Cerebellar cortex (tissue), 1 donor: ENCODE measurements around the gene PMVK.

Experiments
- DNase-seq: peaks from one replicate; pipeline ENCODE4 v3.0.0-alpha.2; 2015; ENCODE audit warnings: low spot score

Gene PMVK

DNA sequence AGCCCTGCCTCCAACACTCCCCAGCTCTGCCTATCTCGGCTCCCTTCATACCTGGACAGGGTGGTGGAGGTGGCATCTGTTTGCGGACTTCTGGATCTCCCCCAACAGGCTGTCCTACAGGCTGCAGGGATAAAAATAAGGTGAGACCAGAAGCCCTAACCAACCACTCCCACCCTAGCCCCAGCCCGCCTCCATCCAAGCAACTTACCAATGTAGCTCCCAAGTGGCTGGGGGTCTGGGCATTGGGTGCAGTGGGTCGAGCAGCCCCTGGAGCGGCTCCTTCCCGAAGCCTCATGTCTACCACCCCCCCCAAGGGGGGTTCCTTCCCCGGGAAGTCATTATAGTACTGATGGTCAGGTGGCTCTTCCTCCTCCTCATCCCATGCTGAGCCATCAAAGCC is 29.6 kb upstream of the PMVK start:
- DNase-seq: no peak

DNA sequence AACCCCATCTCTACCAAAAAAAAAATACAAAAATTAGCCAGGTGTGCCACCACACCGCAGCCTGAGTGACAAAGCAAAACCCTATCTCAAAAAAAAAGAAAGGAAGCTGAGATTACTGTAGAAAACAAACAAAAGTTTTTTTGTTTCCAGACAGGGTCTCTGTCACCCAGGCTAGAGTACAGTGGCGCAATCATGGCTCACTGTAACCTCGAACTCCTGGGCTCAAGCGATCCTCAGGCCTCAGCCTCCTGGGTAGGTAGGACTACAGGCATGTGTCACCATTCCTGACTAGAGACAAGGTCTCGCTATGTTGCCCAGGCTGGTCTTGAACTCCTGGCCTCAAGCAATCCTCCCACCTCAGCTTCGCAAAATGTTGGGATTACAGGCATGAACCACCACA is 27.8 kb upstream of the PMVK start:
- no peak for DNase-seq

DNA sequence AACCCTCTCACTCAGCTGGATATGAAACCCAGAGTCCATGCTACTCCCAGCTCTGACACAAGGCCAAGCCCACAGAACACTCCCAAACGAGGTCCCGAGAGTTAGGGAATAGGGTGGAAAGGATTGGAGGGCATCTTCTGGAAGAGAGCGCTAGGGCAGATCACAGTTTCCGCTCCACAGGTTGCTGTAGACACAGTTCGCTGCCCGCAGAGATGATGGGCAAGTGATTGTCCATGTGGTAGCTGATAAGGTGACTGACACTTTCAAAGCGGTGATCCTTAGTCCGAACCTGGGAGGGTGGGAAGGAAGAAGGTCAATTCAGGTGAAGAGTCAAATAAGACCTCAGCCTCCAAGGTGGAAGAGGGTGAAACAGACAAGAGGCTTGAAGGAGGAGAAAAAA is 27.1 kb upstream of the PMVK start:
- DNase-seq: no peak

DNA sequence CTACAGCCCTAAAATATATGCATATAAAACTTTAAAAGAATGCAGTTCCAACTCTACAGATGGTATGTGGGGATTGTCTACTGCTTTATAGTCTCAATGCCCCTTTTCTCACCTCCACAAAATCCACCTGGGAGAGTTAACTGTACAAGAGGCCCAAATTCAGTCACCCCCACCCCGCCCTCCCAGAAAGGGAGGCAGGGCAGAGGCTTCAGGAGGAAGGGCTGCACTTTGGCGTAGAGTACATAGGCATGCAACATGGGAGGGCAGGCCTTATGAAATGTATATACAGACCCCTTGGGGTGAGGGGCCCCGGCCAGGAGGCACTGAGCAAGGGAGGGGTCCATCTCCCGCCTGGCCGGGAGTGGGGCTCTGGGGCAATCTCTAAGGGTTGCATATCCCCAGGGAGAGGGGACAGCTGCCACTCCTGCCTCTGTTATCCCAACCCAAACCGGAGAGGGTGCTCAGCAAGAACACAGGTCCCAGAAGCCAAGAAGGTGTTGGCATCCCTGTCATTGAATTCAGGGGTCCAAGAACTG is 26.3 kb upstream of the PMVK start:
- no peak for DNase-seq

DNA sequence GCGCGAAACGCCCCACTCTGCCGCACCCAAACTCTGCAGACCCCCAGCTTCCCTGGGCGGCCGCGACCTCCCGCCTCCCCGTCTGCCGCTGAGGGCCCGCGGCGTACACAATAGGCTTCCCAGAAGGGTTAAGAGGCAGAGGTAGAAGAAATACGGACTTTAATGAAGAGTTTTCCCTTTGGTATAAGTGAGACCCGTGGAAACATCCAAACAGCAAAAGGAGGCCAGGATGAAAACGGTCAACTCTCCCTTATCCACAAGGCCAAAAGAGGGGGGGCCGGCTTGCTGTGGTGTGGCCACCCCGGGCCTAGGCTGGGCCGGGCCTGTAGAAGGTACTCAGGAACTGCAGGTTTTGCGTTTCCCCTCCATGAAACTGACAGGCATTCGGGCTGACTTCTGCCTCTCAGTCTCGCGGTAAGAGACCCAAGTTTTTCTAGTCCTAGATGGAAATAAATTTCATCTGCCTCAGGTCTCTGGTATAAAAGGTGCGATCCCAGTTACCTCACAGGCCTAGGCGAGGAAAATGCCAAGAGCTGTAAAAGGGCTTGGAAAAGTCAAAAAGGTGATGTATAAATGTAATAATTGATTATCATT is 25.7 kb upstream of the PMVK start:
- peak; percentile 55 for DNase-seq

DNA sequence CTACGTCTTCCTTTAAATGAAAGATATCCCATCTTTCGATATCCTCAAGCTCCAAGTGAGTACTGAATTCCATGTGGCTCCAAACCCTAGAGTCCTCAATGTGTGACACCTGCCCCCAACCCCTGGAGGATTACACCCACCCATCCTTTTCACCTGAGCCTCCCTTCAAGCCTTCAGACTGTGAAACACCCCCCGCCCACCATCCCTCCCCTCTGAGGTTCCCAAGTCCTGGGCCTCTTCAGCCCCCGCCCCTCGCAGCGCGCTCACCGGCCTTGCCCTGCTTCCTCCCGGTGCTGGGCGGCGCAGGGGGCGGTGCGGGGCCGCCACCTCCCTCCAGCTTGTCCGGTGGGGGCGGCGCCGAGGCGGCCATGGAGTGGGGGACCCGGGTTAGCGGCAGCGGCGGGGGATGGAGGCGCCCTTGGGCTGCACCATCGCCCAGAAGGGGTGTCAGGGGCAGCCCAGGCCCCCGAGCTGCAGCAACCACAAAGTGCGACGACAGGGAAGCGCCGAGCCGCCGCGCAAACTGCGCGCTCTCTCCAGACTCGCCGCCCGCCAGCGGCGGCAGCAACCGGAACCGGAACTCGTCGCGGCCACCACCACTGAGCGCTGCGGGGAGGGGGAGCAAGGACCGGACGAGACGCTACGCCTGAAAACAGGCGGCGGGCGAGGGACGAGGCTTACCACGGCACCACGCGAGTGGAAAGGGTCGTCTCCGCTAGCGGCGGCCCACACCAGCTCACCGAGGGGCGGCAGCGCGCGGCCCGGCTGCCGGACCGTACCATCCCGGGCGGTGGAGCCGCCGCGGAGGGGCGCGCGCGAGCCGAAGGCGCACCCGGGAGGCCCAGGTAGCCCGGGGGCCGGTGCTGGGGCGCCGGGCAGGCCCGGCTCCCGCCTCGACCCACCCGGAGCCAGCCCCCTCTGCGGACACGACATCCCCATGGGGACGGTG is 25.0 kb upstream of the PMVK start, which contains the start of gene PYGO2:
PYGO2 (minus strand) TSS at position 576 of the 949 bp plus-strand sequence; CDS start at position 370, 206 bp downstream.
- DNase-seq: peak; percentile 73

DNA sequence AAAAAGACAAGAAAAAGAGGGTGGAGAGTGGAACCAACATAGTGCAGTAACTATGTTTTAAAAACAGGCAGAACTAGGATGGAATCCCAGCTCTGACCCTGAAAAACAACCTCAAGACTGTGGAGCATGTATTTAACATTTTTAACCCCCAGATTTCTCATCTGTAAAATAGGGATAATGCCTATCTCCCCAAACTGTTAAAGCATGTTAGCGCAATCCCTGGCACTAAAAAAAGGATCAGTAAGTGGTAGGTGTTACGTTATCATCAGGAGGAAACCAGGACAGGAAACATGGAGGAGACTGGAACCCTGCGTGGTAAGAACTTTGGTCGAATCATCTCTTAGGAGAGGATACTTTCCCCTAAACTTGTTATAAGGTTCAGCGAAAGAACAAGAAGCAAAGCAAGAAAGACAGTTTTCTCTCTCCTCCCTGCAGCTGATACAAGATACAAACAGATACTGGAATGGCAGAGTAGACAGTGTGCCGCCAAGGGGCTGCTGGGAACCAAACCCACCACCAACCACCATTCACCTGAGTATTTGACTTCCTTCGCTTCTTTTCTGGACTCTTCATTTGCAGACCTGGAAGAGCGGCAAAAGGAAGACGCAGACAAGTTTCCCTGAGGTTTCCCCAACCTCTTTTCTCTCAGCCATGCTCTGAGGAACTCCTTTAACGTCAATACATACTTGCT is 24.1 kb upstream of the PMVK start:
- no peak for DNase-seq

DNA sequence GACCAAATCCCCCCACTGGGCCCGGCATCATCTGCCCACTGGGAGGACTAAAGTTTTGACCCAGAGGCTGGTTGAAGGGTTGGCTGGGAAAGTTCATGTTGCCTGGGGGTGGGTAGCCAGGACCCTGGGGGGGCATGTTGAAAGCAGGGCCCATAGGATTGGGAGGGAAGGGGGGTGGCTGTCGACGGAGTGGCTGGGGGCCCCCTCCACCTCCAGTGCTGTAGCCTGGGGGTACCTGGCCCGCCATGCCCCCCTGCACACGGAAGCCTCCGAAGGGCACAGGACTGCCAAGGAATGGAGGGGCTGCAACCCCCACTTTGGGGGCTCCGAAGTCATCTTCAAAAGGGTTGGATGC is 22.9 kb upstream of the PMVK start:
- no peak for DNase-seq

DNA sequence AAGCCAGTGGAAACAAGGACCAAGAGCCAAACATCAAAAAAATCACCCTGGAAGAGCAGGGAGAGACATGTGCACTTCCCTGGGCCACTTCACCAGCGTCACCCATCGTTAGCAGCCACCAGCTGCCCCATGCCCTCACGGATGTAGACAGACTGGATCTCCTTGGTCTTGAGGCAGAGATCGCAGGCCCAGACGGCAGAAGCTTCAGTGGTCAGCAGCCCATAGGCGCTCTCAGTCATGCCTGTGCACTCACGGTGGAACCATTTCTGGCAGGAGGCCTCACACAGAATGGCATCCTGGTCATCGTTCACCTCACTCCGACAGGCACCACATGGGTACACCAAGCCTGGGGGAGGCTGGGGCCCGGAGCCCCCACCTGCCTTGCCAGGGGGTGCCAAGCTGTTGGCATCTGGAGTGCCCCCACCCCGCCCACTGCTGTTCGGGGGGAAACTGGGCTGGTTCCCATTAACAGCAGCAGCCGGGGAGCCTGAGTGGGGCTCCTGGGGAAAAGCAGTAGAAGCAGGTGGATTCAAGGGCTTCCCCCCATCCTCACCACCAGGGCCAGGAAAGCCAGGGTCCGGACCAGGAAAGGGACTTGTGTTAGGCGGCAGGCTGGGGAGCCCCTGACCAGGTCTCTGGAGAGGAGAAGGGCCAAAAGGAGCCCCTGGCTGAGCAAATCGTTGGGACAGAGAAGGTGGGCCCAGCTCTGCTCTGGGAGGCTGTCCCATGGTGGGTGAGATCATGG is 22.3 kb upstream of the PMVK start:
- no peak for DNase-seq

DNA sequence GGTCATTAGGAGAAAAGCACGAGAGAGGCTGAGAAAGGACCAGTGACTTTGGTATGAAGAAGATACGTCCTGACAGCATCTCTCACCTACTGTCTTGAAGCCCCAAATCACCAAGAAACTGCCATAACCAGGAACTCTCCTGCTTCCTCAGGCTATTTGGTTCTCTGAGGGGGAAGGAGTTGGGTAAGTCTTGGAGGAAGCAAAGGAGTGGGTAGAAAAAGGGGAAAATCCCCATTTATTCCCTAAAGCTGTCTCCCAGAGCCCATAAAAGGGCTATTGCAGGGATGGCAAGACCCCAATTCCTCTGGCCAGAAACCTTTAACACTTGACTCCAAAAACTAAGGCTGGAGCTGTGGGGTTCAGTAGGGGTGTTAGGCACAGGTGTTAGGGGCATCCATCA is 21.5 kb upstream of the PMVK start:
- DNase-seq: no peak

DNA sequence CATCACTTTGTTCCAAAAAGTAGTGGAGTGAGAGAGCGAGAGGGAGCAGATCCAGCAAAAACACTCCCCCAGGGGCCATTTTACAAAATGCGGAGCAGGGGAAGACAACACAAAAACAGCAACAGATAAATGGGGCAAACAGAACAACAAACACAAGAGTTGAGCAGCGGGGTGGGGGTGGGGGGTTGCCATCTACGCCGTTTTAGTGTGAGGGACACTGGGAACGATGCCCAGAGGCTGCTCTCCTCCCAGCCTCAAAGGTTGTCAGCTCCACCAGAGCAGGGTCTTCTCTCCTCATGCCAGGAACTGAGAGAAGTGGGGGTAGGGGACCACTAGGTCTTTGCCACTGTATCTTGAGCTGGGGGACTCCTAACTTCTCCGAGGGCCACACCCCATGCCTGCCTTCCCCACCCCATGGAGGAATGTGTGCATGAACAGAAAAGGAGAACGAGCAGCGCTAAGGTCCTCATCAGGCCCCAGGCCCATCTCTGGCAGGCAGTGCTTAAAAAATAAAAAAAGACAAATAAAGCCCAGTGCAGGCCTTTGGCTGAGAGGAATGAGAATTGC is 20.7 kb upstream of the PMVK start:
- DNase-seq: no peak

DNA sequence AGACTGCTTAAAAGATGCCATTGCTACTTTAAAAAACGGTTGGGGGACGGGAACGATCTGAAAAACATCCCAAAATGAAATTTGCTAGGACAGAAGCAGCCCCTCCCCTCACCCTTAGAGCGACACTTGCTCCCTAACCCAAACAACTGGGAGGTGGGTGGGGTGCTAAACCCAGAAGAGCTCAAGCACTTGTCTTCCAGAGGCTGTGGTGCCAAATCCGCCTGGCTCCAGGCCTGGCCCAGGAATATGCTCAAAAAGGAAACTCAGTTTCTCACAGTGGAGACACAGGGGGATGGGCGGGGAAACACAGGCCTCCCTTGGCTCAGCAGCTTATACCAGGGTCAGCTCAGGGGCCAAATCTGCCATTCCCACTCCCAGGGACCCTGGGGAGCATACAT is 20.0 kb upstream of the PMVK start:
- DNase-seq: no peak

DNA sequence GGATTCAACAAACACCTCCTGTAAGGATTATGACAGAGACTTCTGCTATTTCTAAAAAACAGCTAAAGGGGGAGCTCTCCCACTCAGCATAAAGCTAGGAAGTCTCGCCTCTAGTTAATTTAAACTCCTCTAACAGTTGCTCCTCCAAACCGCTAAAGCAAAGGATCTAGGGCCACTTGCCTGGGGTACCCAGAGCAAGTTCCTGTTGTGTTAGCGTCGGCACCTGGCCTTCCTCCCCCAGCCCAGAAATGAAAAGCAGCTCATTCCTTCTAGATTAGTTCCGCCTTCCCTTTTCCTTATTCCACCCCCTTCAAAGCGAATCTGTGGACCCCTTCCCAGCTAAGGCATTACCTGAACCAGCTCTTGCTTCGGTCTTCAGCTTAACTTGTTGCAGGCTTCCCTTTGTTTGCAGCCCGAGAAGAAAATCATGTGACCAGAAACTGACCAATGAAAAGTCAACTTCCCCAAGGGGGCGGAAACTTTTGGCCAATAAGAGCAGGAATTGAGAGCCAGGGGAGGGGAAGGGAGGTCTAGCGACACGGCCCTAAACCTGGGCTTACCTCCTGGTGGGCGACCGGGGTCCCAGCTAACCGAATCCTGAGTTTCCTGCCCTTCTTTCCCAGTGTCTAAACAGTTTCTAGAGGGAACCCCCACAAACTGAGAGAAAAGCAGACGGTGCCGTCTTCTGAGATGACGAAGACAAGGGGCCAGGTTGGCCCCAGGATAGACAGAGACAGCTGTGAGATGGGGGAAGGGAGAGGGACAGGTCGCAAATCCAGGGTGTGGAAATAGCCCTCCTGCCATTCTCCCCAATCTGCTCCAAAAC is 19.4 kb upstream of the PMVK start, which contains the start of gene PBXIP1:
PBXIP1 (minus strand) TSS at position 382 of the 826 bp plus-strand sequence. CDS start 2,378 bp downstream, outside the sequence.
- peak; percentile 96 for DNase-seq

DNA sequence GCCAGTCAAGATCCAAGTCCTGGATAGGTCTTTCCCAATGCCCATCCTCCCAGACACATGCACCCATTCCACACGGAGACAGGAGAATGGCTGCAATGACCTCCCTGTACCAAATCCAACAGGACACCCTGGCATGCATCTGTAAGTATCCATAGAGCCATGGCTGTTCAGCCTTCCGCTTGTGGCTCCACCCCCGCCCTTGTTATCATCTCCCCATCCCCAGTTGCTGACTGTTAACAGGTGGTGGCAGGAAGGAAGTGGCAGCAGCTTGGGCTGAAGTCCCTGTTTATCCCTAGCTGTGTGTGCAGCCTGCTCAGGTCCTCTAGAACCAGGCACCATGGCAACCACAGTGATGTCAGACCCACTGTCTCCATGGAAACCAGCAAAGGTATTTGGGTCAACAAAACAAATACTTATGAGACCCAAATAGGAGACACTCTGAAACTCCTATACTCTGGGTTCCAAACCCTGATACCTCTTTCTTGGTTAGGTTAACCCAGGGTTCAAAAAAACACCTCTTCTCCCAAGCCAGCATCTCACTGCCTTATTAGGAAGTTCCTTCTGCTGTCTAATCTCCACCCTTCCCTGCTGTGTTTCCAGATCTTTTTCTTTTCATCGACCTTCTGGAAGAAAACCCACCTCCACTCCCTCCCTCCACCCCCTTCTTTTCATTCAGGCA is 18.7 kb upstream of the PMVK start:
- peak; percentile 97 for DNase-seq

DNA sequence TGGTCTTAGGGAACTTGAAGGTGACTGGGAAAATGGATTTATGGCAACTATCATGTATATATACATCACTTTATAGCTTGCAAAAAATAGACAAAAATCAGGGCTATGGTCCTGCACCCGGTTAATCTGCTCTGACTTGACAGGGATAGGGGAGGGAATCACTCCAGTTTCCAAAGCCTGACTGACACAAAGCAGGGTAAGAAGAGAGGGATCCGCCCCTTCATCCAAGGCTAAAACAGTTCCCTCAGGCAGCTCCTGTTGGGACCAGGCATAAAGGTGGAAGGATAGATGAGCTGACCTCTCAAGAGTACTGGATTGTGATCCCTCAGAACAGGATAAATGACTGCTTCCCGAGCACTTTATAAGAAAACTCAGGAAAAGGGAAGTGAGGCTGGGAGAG is 18.0 kb upstream of the PMVK start:
- no peak for DNase-seq

DNA sequence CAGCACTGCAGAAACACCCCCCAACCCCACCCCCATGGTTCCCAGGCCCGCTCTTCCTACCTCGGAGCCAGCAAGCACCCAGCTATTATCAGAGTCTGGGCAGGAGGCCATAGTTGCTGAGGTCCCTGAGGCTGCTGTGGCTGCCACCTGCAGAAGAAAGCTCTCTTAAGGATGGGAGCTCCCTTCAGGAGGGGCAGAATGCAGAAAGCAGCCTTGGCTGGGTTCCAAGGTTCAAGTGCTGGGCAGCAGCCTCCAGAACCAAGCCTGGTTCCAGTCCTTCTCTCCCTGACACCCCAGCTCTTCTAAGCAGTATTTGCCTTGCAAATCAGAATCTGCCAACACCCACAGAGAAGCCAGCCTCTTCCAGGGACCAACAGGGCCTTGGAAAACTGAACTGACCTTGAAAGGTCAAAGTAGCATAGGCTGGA is 17.1 kb upstream of the PMVK start:
- no peak for DNase-seq

DNA sequence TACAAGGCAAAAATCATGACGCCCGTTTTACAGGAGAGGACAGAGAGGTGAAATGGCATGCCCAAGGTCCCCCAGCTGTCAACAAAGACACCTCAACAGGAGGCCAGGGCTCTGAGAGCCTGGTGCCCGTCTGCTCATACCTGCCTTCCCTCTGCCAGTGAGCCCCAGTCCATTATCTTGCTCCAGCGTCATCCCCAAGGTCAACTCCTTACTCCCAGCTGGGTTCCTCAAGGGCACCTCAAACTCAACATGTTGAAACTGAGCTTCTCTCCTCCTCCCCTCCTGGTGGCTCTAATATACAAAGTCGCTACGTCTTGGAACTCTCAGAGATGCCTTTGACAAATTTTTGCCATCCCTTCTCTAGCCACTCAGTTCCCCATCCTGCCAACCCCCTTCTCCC is 16.1 kb upstream of the PMVK start:
- no peak for DNase-seq

DNA sequence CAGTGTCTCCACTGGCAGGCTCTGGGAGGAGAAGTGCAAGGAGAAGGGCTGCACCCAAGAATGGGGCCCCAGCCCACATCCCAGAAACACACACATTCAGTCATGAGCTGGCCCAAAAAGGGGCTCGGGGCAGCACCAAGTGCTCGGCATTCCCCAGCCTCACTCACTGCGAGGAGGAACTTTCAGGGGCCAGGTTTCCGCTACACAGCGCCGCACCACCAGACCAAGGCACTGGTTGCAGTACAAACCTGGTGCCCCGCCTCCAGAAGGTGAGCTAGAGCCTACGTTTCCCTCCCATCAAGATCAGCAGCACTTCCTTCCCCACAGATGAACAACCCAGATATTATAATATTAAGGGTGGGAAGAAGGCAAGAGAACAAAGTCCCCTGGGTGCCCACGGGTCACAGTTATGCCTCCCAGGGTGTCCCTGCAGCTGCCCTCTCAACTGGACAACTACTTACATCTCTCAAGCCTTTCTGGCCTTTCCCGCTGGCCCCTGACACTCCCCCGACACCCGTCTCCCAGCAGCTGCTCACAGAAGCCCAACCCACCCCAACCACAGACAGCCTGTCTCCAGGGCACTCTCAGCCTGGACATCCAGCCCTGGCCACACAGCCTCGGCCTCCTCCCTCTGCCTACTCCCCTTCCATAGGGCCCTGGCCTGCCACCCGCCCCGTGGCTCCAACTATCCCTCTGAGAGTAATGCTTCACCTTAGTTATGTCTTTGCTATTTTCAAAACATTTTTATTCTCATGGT is 15.6 kb upstream of the PMVK start:
- DNase-seq: no peak

DNA sequence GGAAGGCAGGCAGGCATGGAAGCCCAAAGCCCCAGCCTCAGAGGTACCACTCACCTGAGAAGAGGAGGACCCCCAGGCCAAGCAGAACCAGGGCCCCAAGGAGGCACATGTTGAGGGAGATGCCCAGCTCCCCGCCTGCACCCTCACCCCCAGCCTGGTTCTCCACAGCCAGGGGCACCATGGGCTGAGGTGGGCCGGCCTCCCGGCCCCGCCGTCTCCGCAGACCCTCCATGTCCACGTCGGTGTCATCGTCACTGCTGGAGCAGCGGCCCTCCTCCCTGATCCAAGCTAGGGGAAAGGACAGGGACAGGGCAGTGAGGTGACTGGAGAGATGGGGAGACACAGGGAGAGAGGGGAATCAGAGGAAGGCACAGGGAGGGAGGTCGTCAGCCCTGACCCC is 11.6 kb upstream of the PMVK start:
- DNase-seq: no peak
